Vagina (tissue), 2 donors: Measurements from ENCODE around the gene EHD2. TPM values are rescaled to one million over a fixed set of nuclear protein-coding genes. Genes with fewer than 3 reads are reported as not detected.
"Not testable (repeated sequence)": the region's sequence is repeated elsewhere in the genome, so short reads cannot be mapped to it uniquely, and the experiment has no call there.

ENCODE experiments used
- DNase-seq, 2 donors: peaks; one replicate each; pipeline ENCODE4 v3.0.0-alpha.2; 2017; ENCODE audit errors: extremely low spot score in 2 of 2
- H3K27ac ChIP-seq: fragments of 200-600 bp; sonication (generic); one replicate; pipeline ENCODE4 v1.5.1; 2019
- H3K27me3 ChIP-seq: fragments of 200-600 bp; sonication (generic); one replicate; pipeline ENCODE4 v1.5.1; 2019
- H3K36me3 ChIP-seq, 2 donors: fragments of 200-600 bp; sonication (generic); one replicate each; pipeline ENCODE4 v1.5.1; 2017 to 2019
- H3K4me1 ChIP-seq: fragments of 200-600 bp; sonication (generic); one replicate; pipeline ENCODE4 v1.5.1; 2019
- H3K4me3 ChIP-seq, 2 donors: fragments of 200-600 bp; sonication (generic); 1 replicate in 1 of 2; 2 replicates in 1 of 2; pipeline ENCODE4 v1.5.1; 2016 to 2019
- H3K9me3 ChIP-seq: fragments of 200-600 bp; sonication (generic); one replicate; pipeline ENCODE4 v1.5.1; 2019
- POLR2A ChIP-seq, 2 donors: fragments of 450-650 bp; IDR thresholded peaks; one replicate each; pipeline ENCODE4 v1.6.1; 2017; ENCODE audit warnings: antibody characterized with exemption in 2 of 2, mild to moderate bottlenecking in 2 of 2, moderate library complexity in 2 of 2
- POLR2AphosphoS5 ChIP-seq, 2 donors: sonication (generic); formaldehyde crosslinking; IDR thresholded peaks; one replicate each; pipeline ENCODE4 v1.9.0; 2017; ENCODE audit warnings: antibody characterized with exemption in 2 of 2, mild to moderate bottlenecking in 2 of 2, low read depth in 1 of 2; ENCODE audit not compliant: insufficient read depth in 1 of 2
- intact Hi-C: fragments of 100-400 bp; cut with DNase I; formaldehyde crosslinking; loops from one replicate; pipeline ENCODE4 v1.15.1; 2023
- total RNA-seq: library from RNA; depleted of rRNA; stranded (reverse); fragments of >200 nt; gene quantifications from one replicate; pipeline ENCODE4 v1.2.3, GENCODE V29; 2016
- TF ChIP-seq, protein P1 (sequence below), 3 experiments: fragments of 450-650 bp in 2 of 3; fragments of 200-600 bp in 1 of 3; sonication (generic) in 1 of 3; IDR thresholded peaks; one replicate each; pipeline ENCODE4 v1.5.1; 2017 to 2019; ENCODE audit warnings: antibody characterized with exemption in 3 of 3, mild to moderate bottlenecking in 2 of 3, moderate library complexity in 2 of 3

EHD2 gene
- total RNA-seq, 1 donor from 2014 or later: 125 TPM

DNA sequence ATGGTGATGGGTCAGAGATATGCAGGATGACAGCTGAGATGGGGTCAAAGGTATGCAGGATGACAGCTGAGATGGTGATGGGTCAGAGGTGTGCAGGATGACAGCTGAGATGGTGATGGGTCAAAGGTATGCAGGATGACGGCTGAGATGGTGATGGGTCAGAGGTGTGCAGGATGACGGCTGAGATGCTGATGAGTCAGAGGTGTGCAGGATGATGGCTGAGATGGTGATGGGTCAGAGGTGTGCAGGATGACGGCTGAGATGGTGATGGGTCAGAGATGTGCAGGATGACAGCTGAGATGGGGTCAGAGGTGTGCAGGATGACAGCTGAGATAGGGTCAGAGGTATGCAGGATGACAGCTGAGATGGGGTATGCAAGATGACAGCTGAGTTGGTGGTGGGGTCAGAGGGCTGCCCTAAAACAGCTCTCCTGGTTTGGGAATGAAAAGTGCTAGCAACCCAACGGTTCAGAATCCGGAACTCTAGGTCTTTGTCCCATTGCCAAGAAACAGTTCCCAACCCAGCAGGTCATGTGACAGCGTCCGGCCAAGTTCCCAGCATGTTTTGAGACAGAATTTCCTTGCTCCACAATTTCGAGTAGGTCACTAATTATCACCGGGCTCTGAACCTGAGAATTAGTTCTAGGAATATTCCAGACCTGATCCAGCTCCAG lies 68.5 kb downstream of the EHD2 start:
- peaks cover 45% of the 10 kb centered on the region for H3K4me1 ChIP-seq
- H3K27me3 ChIP-seq: no peaks in the 10 kb centered on the region
- H3K27ac ChIP-seq: peak overlapping the region; percentile 99
- H3K9me3 ChIP-seq: no peaks in the 10 kb centered on the region
- H3K4me3 ChIP-seq: peak overlapping the region in 1 of 2 donors; percentile 86
- peaks cover 0 to 46% of the 10 kb centered on the region in 2 donors for H3K36me3 ChIP-seq
- TF ChIP-seq, protein P1, sequence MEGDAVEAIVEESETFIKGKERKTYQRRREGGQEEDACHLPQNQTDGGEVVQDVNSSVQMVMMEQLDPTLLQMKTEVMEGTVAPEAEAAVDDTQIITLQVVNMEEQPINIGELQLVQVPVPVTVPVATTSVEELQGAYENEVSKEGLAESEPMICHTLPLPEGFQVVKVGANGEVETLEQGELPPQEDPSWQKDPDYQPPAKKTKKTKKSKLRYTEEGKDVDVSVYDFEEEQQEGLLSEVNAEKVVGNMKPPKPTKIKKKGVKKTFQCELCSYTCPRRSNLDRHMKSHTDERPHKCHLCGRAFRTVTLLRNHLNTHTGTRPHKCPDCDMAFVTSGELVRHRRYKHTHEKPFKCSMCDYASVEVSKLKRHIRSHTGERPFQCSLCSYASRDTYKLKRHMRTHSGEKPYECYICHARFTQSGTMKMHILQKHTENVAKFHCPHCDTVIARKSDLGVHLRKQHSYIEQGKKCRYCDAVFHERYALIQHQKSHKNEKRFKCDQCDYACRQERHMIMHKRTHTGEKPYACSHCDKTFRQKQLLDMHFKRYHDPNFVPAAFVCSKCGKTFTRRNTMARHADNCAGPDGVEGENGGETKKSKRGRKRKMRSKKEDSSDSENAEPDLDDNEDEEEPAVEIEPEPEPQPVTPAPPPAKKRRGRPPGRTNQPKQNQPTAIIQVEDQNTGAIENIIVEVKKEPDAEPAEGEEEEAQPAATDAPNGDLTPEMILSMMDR (IDR thresholded peaks at IDR 0.05): no peak
- peak in 1 of 2 donors; percentile 71 for TF ChIP-seq POLR2AphosphoS5 (IDR thresholded peaks at IDR 0.05; ENCODE audit: insufficient read depth in 1 of 2, low read depth in 1 of 2)
- intact Hi-C loops: loop anchor here (10.0 kb wide), 1 partner anchor 67 kb away; the partner anchor contains the start of gene EHD2
- DNase-seq: no peak

DNA sequence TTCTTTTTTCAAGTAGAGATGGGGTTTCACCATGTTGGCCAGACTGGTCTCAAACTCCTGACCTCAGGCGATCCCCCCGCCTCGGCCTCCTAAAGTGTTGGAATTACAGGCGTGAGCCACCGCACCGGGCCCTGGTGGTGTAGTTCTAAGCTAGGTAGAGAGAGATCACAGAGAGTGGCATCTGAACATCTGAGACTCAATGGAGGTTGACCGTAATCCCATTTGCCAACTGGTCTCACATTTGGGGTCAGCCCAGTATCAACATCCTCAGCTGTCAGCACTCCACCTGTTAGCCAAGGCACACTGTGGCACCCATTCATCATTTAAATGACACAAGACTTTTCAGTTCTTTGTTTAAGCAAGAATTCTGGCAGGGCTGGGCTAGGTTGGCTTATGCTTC lies 73.3 kb downstream of the EHD2 start:
- peaks cover 0 to 40% of the 10 kb centered on the region in 2 donors for H3K36me3 ChIP-seq
- TF ChIP-seq POLR2A (IDR thresholded peaks at IDR 0.05) (no peak), POLR2AphosphoS5 (IDR thresholded peaks at IDR 0.05; ENCODE audit: insufficient read depth in 1 of 2, low read depth in 1 of 2) (no peak)
- TF ChIP-seq, protein P1 (IDR thresholded peaks at IDR 0.05): no peak
- no peaks in the 10 kb centered on the region for H3K9me3 ChIP-seq
- DNase-seq: no peak
- H3K27ac ChIP-seq: no peak overlapping the region
- no peaks in the 10 kb centered on the region for H3K27me3 ChIP-seq
- no peak overlapping the region for H3K4me3 ChIP-seq
- intact Hi-C loops: loop anchor here (10.0 kb wide), 1 partner anchor 72 kb away; the partner anchor contains the start of gene EHD2
- peaks cover 10% of the 10 kb centered on the region for H3K4me1 ChIP-seq

DNA sequence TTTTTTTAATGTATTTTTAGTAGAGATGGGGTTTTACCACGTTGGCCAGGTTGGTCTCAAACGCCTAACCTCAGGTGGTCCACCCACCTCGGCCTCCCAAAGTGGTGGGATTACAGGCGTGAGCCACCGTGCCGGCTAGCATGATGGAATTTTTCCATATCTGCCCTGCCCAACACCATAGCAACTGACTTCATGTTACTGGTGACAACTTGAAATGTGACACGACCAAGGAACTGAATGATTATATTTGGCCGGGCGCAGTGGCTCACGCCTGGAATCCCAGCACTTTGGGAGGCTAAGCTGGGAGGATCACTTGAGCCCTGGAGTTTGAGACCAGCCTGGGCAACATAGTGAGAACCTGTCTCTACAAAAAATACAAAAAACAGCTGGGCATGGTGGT lies 74.1 kb downstream of the EHD2 start:
- not testable (repeated sequence) for H3K9me3 ChIP-seq, H3K4me1 ChIP-seq, H3K27me3 ChIP-seq, H3K27ac ChIP-seq, H3K4me3 ChIP-seq, DNase-seq
- H3K36me3 ChIP-seq: peaks cover 0 to 39% of the 10 kb centered on the region in 2 donors
- intact Hi-C loops: loop anchor here (10.0 kb wide), 1 partner anchor 73 kb away; the partner anchor contains the start of gene EHD2

DNA sequence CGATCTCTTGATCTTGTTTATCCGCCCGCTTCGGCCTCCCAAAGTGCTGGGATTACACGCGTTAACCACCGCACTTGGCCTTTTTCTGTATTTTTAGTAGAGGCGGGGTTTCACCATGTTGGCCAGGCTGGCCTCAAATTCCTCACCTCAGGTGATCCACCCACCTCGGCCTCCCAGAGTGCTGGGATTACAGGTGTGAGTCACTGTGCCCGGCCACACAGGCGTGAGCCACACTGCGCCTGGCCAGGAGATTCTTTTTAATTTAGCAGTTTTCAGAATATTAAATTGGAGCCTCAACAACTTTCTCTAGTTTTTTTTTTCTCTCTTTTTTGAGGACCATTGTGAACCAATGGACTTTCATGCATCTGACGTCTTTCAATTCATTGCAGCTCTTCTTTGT lies 76.6 kb downstream of the EHD2 start:
- intact Hi-C loops: loop anchor here (5.0 to 10.0 kb wide), 2 partner anchors 38 to 75 kb away; partner anchors contain the start of gene EHD2
- DNase-seq, H3K27me3 ChIP-seq, H3K27ac ChIP-seq, H3K4me3 ChIP-seq, H3K9me3 ChIP-seq, H3K4me1 ChIP-seq: not testable (repeated sequence)
- peaks cover 0 to 18% of the 10 kb centered on the region in 2 donors for H3K36me3 ChIP-seq

DNA sequence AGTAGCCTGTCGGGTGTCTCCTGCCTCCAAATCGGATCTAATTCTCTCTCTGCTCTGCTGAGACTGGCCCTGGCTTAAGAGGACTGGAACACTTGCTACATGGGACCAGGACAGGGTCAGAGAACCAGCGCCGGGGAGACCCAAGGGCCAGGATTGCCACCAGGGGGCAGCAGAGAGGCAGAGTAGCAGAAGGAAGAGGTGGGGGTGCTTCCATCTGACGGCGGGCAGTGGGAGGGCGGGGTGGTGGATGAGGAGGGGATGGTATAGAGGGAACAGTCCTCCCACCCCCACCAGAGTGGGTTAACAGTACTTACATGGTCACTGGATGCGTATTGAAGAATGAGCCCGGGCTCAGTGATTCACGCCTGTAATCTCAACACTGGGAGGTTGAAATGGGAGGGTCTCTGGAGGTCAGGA lies 77.2 kb downstream of the EHD2 start:
- Histone ChIP-seq H3K4me1 (no peaks in the 10 kb centered on the region), H3K27me3 (no peaks in the 10 kb centered on the region), H3K27ac (no peak overlapping the region), H3K4me3 (no peak overlapping the region), H3K9me3 (no peaks in the 10 kb centered on the region), H3K36me3 (peaks cover 0 to 14% of the 10 kb centered on the region in 2 donors)
- no peak for DNase-seq
- intact Hi-C loops: loop anchor here (5.0 kb wide), 1 partner anchor 38 kb away; no protein-coding TSS in a partner anchor
- TF ChIP-seq, protein P1 (IDR thresholded peaks at IDR 0.05): peak; percentile 6 to 85 (median 63)
- TF ChIP-seq POLR2AphosphoS5 (IDR thresholded peaks at IDR 0.05; ENCODE audit: insufficient read depth in 1 of 2, low read depth in 1 of 2): no peak
- no peak for TF ChIP-seq POLR2A (IDR thresholded peaks at IDR 0.05)

DNA sequence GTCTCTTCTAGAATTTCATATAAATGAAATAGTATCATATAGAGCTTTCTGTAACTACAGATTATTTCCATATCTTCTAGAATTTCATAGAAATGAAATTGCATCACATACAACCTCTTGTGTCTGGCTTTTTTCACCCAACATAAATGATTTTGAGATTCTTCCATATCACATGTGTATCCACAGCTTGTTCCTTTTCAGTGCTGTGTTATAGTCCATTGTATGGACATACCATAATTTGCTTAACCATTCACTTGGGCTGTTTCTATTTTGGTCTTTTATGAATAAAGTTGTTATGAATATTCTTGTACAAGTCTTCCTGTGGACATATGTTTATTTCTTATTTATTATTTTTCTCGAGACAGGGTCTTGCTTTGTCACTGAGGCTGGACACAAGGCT lies 79.4 kb downstream of the EHD2 start:
- Histone ChIP-seq H3K4me3 (no peak overlapping the region), H3K36me3 (no peaks in the 10 kb centered on the region), H3K9me3 (no peaks in the 10 kb centered on the region), H3K27me3 (no peaks in the 10 kb centered on the region), H3K4me1 (no peaks in the 10 kb centered on the region), H3K27ac (no peak overlapping the region)
- DNase-seq: no peak
- intact Hi-C loops: loop anchor here (5.0 kb wide), 1 partner anchor 40 kb away; no protein-coding TSS in a partner anchor
- TF ChIP-seq POLR2AphosphoS5 (IDR thresholded peaks at IDR 0.05; ENCODE audit: insufficient read depth in 1 of 2, low read depth in 1 of 2) (no peak), POLR2A (IDR thresholded peaks at IDR 0.05) (no peak)
- TF ChIP-seq, protein P1 (IDR thresholded peaks at IDR 0.05): no peak
